OCI-LY1 (cell line): ENCODE measurements around the gene SYNDIG1.

Experiments used
- H2AFZ ChIP-seq: fragments of 200-600 bp; sonication (generic), shearing (Covaris generic); 2 replicates; pipeline ENCODE4 v1.6.0; 2014; ENCODE audit warnings: antibody characterized with exemption, mild to moderate bottlenecking, low read length
- H3F3A ChIP-seq: fragments of 200-600 bp; sonication (generic), shearing (Covaris generic); 2 replicates; pipeline ENCODE4 v1.6.0; 2014; ENCODE audit warnings: mild to moderate bottlenecking, antibody characterized with exemption, low read length, moderate library complexity; ENCODE audit not compliant: insufficient read depth
- H3K27ac ChIP-seq: fragments of 200-600 bp; sonication (generic); 2 replicates; pipeline ENCODE4 v1.5.1; 2014; ENCODE audit warnings: low read length, mixed run types, mild to moderate bottlenecking, low read depth; ENCODE audit not compliant: poor library complexity, severe bottlenecking
- H3K27me3 ChIP-seq: fragments of 200-600 bp; sonication (generic); 2 replicates; pipeline ENCODE4 v1.6.0; 2014; ENCODE audit warnings: antibody characterized with exemption, mild to moderate bottlenecking, low read length, moderate library complexity; ENCODE audit not compliant: insufficient read depth
- H3K36me3 ChIP-seq: fragments of 200-600 bp; sonication (generic); 2 replicates; pipeline ENCODE4 v1.6.1; 2014; ENCODE audit warnings: mild to moderate bottlenecking, antibody characterized with exemption, low read length, moderate library complexity, mixed read lengths; ENCODE audit not compliant: insufficient read depth
- H3K4me1 ChIP-seq: fragments of 200-600 bp; sonication (generic); 2 replicates; pipeline ENCODE4 v1.5.1; 2014; ENCODE audit warnings: mild to moderate bottlenecking, low read length, moderate library complexity; ENCODE audit not compliant: insufficient read depth, severe bottlenecking
- H3K4me2 ChIP-seq: fragments of 200-600 bp; sonication (generic), shearing (Covaris generic); 2 replicates; pipeline ENCODE4 v1.6.1; 2014; ENCODE audit warnings: low read length
- H3K4me3 ChIP-seq: fragments of 200-600 bp; sonication (generic); 2 replicates; pipeline ENCODE4 v1.5.1; 2014; ENCODE audit warnings: low read length, low read depth, mild to moderate bottlenecking, mixed read lengths; ENCODE audit not compliant: poor library complexity, severe bottlenecking
- H3K79me2 ChIP-seq: fragments of 200-600 bp; shearing (Covaris generic); 2 replicates; pipeline ENCODE4 v1.6.1; 2016; ENCODE audit warnings: mixed run types, low read length, mixed read lengths; ENCODE audit not compliant: insufficient read depth
- H3K9ac ChIP-seq: fragments of 200-600 bp; sonication (generic), shearing (Covaris generic); 2 replicates; pipeline ENCODE4 v1.6.1; 2014; ENCODE audit warnings: mild to moderate bottlenecking, low read length, mixed read lengths
- H3K9me2 ChIP-seq: fragments of 200-600 bp; sonication (generic), shearing (Covaris generic); 2 replicates; pipeline ENCODE4 v1.6.1; 2014; ENCODE audit warnings: low read depth, mild to moderate bottlenecking, low read length, mixed read lengths
- H3K9me3 ChIP-seq: fragments of 200-600 bp; shearing (Covaris generic); 2 replicates; pipeline ENCODE4 v1.6.1; 2014; ENCODE audit warnings: low read length, mixed read lengths
- H4K20me1 ChIP-seq: fragments of 200-600 bp; sonication (generic), shearing (Covaris generic); 2 replicates; pipeline ENCODE4 v1.6.0; 2016; ENCODE audit warnings: mild to moderate bottlenecking, low read length; ENCODE audit not compliant: insufficient read depth
- CTCF ChIP-seq: fragments of 200-600 bp; sonication (generic), shearing (Covaris generic); IDR thresholded peaks from 2 replicates; pipeline ENCODE4 v1.5.1; 2017; ENCODE audit warnings: mild to moderate bottlenecking, antibody characterized with exemption, low read length, moderate library complexity, mixed read lengths
- EZH2 ChIP-seq: fragments of 200-600 bp; sonication (generic), shearing (Covaris generic); IDR thresholded peaks from 2 replicates; pipeline ENCODE4 v1.8.0; 2017; ENCODE audit warnings: borderline replicate concordance, mixed run types, mild to moderate bottlenecking, antibody characterized with exemption, low read length, moderate library complexity, mixed read lengths

SYNDIG1 gene

GRCh38 chr20:24567508-24567907 lies 98.1 kb downstream of the SYNDIG1 start:
- H3K9ac ChIP-seq, result no peak overlapping the region
- H3K79me2 ChIP-seq, result no peaks in the 10 kb centered on the region
- H4K20me1 ChIP-seq, result no peaks in the 10 kb centered on the region
- H3K9me3 ChIP-seq, result no peaks in the 10 kb centered on the region
- H3K4me2 ChIP-seq, result no peak overlapping the region
- H3K27me3 ChIP-seq, result no peaks in the 10 kb centered on the region
- H3K9me2 ChIP-seq, result no peaks in the 10 kb centered on the region
- no peaks in the 10 kb centered on the region for H3K4me1 ChIP-seq
- no peaks in the 10 kb centered on the region for H3K36me3 ChIP-seq
- H3K4me3 ChIP-seq, result no peak overlapping the region
- no peak for TF ChIP-seq EZH2
- TF ChIP-seq CTCF, result no peak
- H3K27ac ChIP-seq, result no peak overlapping the region
- no peak overlapping the region for H2AFZ ChIP-seq
- no peaks in the 10 kb centered on the region for H3F3A ChIP-seq

DNA sequence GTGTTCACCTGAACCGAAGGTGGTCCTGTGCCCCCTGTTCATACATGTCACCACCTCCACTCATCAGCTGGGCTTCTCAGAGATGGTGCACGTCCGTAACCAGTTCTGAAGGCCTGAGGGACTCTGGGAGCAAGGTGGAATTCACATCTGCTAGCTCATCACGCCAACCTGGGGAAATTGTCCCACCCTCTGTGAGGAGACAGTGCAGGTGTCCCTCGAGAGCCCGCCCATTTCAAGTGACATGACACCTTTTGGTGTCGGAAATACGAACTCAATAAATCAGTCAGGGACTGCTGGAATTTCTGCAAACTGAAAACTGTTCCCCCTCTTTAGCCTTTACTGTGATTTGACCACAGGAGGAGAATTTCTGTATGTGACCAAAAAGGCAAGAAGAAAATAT lies 99.4 kb downstream of the SYNDIG1 start:
- H4K20me1 ChIP-seq, result no peaks in the 10 kb centered on the region
- H3K4me3 ChIP-seq, result no peak overlapping the region
- no peak overlapping the region for H2AFZ ChIP-seq
- H3K4me2 ChIP-seq, result no peak overlapping the region
- H3K27ac ChIP-seq, result no peak overlapping the region
- H3K9ac ChIP-seq, result no peak overlapping the region
- TF ChIP-seq EZH2 (no peak), CTCF (no peak)
- no peaks in the 10 kb centered on the region for H3K9me3 ChIP-seq
- H3K27me3 ChIP-seq, result no peaks in the 10 kb centered on the region
- no peaks in the 10 kb centered on the region for H3K4me1 ChIP-seq
- no peaks in the 10 kb centered on the region for H3F3A ChIP-seq
- H3K79me2 ChIP-seq, result no peaks in the 10 kb centered on the region
- no peaks in the 10 kb centered on the region for H3K9me2 ChIP-seq
- no peaks in the 10 kb centered on the region for H3K36me3 ChIP-seq

DNA sequence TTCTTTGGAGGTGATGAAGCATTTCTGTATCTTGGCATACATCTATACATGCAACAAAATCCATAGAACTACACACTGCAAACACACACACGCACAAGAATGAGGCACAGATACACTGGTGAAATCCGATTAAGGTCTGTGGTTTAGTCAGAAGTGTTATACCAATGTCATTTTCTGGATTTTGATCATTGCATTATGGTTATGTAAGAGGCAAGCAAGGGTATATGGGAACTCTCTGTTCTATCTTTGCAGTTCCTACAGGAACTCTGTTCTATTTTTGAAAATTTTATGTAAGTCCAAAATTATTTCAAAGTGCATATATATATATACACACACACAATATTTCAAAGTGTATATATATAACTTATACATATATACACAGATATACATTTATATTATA lies 101.7 kb downstream of the SYNDIG1 start:
- Histone ChIP-seq H3K9me3 (no peaks in the 10 kb centered on the region), H3K4me2 (no peak overlapping the region), H3K27me3 (no peaks in the 10 kb centered on the region), H3K4me3 (no peak overlapping the region), H2AFZ (no peak overlapping the region), H3K27ac (no peak overlapping the region), H3K36me3 (no peaks in the 10 kb centered on the region), H3K79me2 (no peaks in the 10 kb centered on the region), H3K9me2 (no peaks in the 10 kb centered on the region), H3K4me1 (no peaks in the 10 kb centered on the region), H4K20me1 (no peaks in the 10 kb centered on the region), H3K9ac (no peak overlapping the region), H3F3A (no peaks in the 10 kb centered on the region)
- TF ChIP-seq CTCF, result no peak
